Endothelial cell of umbilical vein (primary cell): ENCODE results near the gene EEF1AKMT3. TPM values are rescaled to one million over a fixed set of nuclear protein-coding genes. Genes with fewer than 3 reads are reported as not detected.

Source experiments
- BruUV-seq: library from RNA; stranded (reverse); fragments of 400-500 nt; replicated peaks from 2 replicates; lab custom pipeline; 2021; lab: Mats Ljungman, UMichigan
- CTCF ChIA-PET: fragments of 300-600, 350-600 bp; sonication (Branson Sonifier 250); formaldehyde crosslinking; loops from one replicate; lab custom pipeline; 2021; ENCODE audit warnings: antibody characterized with exemption, inconsistent platforms; lab: Charles Lee
- POLR2A ChIA-PET: fragments of 300-600, 350-600 bp; sonication (Branson Sonifier 250); formaldehyde crosslinking; loops from one replicate; lab custom pipeline; 2021; ENCODE audit warnings: antibody characterized with exemption, inconsistent platforms; lab: Charles Lee
- DNase-seq: peaks from one replicate; pipeline ENCODE4 v3.0.0-alpha.2; 2011; ENCODE audit warnings: low read depth, low spot score
- FAIRE-seq: peaks from 2 replicates; lab custom pipeline; 2011; peaks lifted over from hg19 to GRCh38; lab: Jason Lieb, UNC
- H2AFZ ChIP-seq: 2 replicates; pipeline ENCODE4 v1.6.0; 2012; ENCODE audit warnings: low read depth, low read length, control low read depth, inconsistent platforms
- H3K27ac ChIP-seq: 2 replicates; pipeline ENCODE4 v1.5.1; 2011; ENCODE audit warnings: low read depth, mild to moderate bottlenecking, control low read depth, low read length, moderate library complexity; ENCODE audit not compliant: insufficient read depth
- H3K27me3 ChIP-seq, 2 experiments: 2 replicates each; pipeline versions ENCODE4 v1.6.0 to v1.6.1; 2011; ENCODE audit warnings: low read length in 2 of 2, mixed read lengths in 1 of 2; ENCODE audit not compliant: control insufficient read depth in 2 of 2, insufficient read depth in 2 of 2
- H3K36me3 ChIP-seq, 2 experiments: 2 replicates in 1 of 2; 3 replicates in 1 of 2; pipeline ENCODE4 v1.5.1; 2011; ENCODE audit warnings: low read length in 2 of 2, mild to moderate bottlenecking in 1 of 2, moderate library complexity in 1 of 2; ENCODE audit not compliant: control insufficient read depth in 2 of 2, insufficient read depth in 2 of 2; ENCODE audit errors: extremely low read depth in 1 of 2
- H3K4me1 ChIP-seq: 3 replicates; pipeline ENCODE4 v1.5.1; 2011; ENCODE audit warnings: mild to moderate bottlenecking, low read length; ENCODE audit not compliant: control insufficient read depth, insufficient read depth; ENCODE audit errors: extremely low read depth
- H3K4me2 ChIP-seq: 2 replicates; pipeline ENCODE4 v1.6.1; 2011; ENCODE audit warnings: low read length, control low read depth, mixed read lengths; ENCODE audit not compliant: insufficient read depth
- H3K4me3 ChIP-seq, 3 experiments: fragments of 200-600 bp in 1 of 3; sonication (generic), shearing (Covaris generic) in 1 of 3; replicated peaks in 1 of 3; 2 replicates each; pipeline ENCODE4 v1.5.1; 2011 to 2016; ENCODE audit warnings: control low read depth in 3 of 3, low read length in 3 of 3, mild to moderate bottlenecking in 2 of 3, inconsistent platforms in 1 of 3, low read depth in 1 of 3, moderate library complexity in 1 of 3; ENCODE audit not compliant: insufficient read depth in 1 of 3
- H3K79me2 ChIP-seq: 2 replicates; pipeline ENCODE4 v1.6.0; 2012; ENCODE audit warnings: low read length, inconsistent platforms; ENCODE audit not compliant: control insufficient read depth, insufficient read depth
- H3K9ac ChIP-seq: replicated peaks from 2 replicates; pipeline ENCODE3; 2011; ENCODE audit warnings: low read length, control low read depth; ENCODE audit not compliant: insufficient read depth; ENCODE audit errors: extremely low read depth
- H3K9me1 ChIP-seq: replicated peaks from 3 replicates; pipeline ENCODE4 v1.6.0; 2011; ENCODE audit warnings: mild to moderate bottlenecking, low read length; ENCODE audit not compliant: control insufficient read depth, insufficient read depth; ENCODE audit errors: extremely low read depth
- H3K9me3 ChIP-seq: replicated peaks from 2 replicates; pipeline ENCODE4 v1.5.1; 2012; ENCODE audit warnings: low read length, inconsistent platforms; ENCODE audit not compliant: control insufficient read depth, insufficient read depth
- H4K20me1 ChIP-seq: replicated peaks from 2 replicates; pipeline ENCODE3; 2011; ENCODE audit warnings: mild to moderate bottlenecking, low read length; ENCODE audit not compliant: control insufficient read depth, insufficient read depth; ENCODE audit errors: extremely low read depth
- EZH2 ChIP-seq: IDR thresholded peaks from 2 replicates; pipeline ENCODE4 v1.6.1; 2012; ENCODE audit warnings: borderline replicate concordance, low read depth, mild to moderate bottlenecking, moderate library complexity, low read length, inconsistent platforms; ENCODE audit not compliant: severe bottlenecking
- FOS ChIP-seq: IDR thresholded peaks from 2 replicates; pipeline ENCODE4 v1.6.1; 2011; ENCODE audit warnings: mild to moderate bottlenecking, low read length, moderate library complexity, borderline replicate concordance; ENCODE audit not compliant: insufficient read depth
- GATA2 ChIP-seq: IDR thresholded peaks from 2 replicates; pipeline ENCODE4 v1.7.0; 2011; ENCODE audit warnings: low read depth, mild to moderate bottlenecking, moderate library complexity, mixed read lengths, low read length; ENCODE audit not compliant: insufficient read length, insufficient read depth
- JUN ChIP-seq: IDR thresholded peaks from 2 replicates; pipeline ENCODE4 v1.6.1; 2011; ENCODE audit warnings: borderline replicate concordance, low read depth; ENCODE audit not compliant: insufficient read length, insufficient read depth
- MAX ChIP-seq: IDR thresholded peaks from 2 replicates; pipeline ENCODE4 v1.6.1; 2011; ENCODE audit not compliant: insufficient read depth, insufficient read length
- MYC ChIP-seq: IDR thresholded peaks from one replicate; pipeline ENCODE4 v1.6.1; 2011; ENCODE audit warnings: mild to moderate bottlenecking, low read depth, low read length
- POLR2A ChIP-seq: IDR thresholded peaks from 2 replicates; pipeline ENCODE4 v1.6.1; 2012; ENCODE audit warnings: low read depth, mild to moderate bottlenecking, control low read depth, low read length
- POLR2AphosphoS5 ChIP-seq: IDR thresholded peaks from 2 replicates; pipeline ENCODE4 v1.6.1; 2012; ENCODE audit warnings: low read depth, mild to moderate bottlenecking, control low read depth, low read length, moderate library complexity; ENCODE audit not compliant: insufficient read depth
- dilution Hi-C: fragments of 300-500 bp; cut with MboI; formaldehyde crosslinking; loops from one replicate; pipeline ENCODE4 v1.15.0; 2019; ENCODE audit warnings: low sequenced_read_pairs; ENCODE audit not compliant: extremely low pct_ligation_motif_present
- intact Hi-C: fragments of 100-400 bp; cut with micrococcal nuclease; formaldehyde crosslinking; loops from one replicate; pipeline ENCODE4 v1.10.0; 2022
- polyA plus RNA-seq, 4 experiments: library from polyadenylated mRNA; depleted of rRNA in 3 of 4; stranded (reverse) in 3 of 4; unstranded in 1 of 4; fragments of >200 nt; gene quantifications; 2 replicates each; pipeline versions ENCODE4 v1.2.1 to v1.2.3, GENCODE V29; 2011 to 2012; ENCODE audit warnings: missing spikeins in 1 of 4
- total RNA-seq: library from RNA; stranded (reverse); gene quantifications from 2 replicates; pipeline ENCODE4 v1.2.3, GENCODE V29; 2021
- TF ChIP-seq, protein P1 (sequence below), 2 donors: IDR thresholded peaks; 1 replicate in 1 of 2; 2 replicates in 1 of 2; pipeline ENCODE4 v1.5.1; 2011; ENCODE audit warnings: low read length in 2 of 2, mild to moderate bottlenecking in 2 of 2, moderate library complexity in 2 of 2, control low read depth in 1 of 2, inconsistent platforms in 1 of 2, low read depth in 1 of 2; ENCODE audit not compliant: insufficient read depth in 1 of 2; ENCODE audit errors: extremely low read depth in 1 of 2

EEF1AKMT3 gene
- total and polyA plus RNA-seq, 2 donors (not counting 3 experiments of a cell fraction or from before 2014, with no cell fraction given): 7.9 to 8.8 TPM

DNA sequence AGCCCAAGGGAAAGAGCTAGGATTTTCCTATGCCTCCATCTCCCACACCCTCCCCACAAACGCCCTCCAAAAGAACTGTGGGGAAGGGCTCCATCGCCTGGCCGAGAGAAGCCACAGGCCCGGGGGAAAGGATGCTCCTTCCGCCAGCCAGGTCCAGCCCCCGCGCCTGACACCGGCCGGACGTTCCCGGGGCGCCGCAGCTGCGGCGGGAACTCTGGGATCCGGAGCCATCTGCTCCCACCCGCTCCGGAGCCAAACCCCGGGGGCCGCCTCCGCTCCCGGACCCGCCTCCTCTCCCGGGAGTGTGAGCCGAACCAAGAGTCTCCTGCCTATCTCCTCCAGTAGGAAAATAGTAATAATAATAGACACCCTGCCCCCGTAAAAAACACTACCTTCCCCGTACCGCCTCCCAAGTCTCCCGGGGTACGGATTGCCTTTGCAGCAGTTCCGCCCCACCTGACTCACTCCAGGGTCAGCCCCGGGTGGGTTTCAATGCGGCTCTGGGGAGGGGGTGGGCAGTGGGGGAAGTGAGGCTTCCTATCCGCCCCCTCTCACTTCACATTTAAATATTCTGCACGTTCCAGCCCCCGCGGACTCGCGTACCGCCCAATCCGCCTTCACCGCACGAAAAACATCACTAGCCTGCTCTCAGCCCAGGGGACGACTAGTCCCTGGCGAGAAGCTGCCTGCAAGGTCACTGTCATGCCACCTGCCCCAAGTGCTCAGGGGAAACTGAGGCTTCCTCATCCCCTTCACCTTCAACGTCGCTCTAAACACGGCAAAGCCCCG lies 36.3 kb upstream of the EEF1AKMT3 start:
- H3K27ac ChIP-seq: no peak overlapping the region
- ChIA-PET POLR2A (no interaction called here), CTCF (interaction anchor here (1.0 to 6.1 kb wide), 6 partner anchors 8 to 153 kb away, joined by 4 to 48 read pairs (median 7); partner anchors contain the start of gene TSPAN31)
- no peak overlapping the region for H3K4me3 ChIP-seq
- no peak overlapping the region for H3K4me2 ChIP-seq
- H3K9me1 ChIP-seq: no peaks in the 10 kb centered on the region
- peaks cover 80 to 84% of the 10 kb centered on the region in 2 experiments for H3K27me3 ChIP-seq
- FAIRE-seq: peak; percentile 48
- intact Hi-C loops (no loop called here), dilution Hi-C loops (no loop called here)
- TF ChIP-seq POLR2AphosphoS5: no peak
- no peak for TF ChIP-seq MYC
- no peak for TF ChIP-seq GATA2
- TF ChIP-seq EZH2: peak; percentile 58
- H3K4me1 ChIP-seq: peaks cover 4% of the 10 kb centered on the region
- H4K20me1 ChIP-seq: no peaks in the 10 kb centered on the region
- no peak overlapping the region for H3K9ac ChIP-seq
- no peaks in the 10 kb centered on the region for H3K9me3 ChIP-seq
- DNase-seq: no peak
- H3K36me3 ChIP-seq: no peaks in the 10 kb centered on the region
- no TSS peak for BruUV-seq
- no peak overlapping the region for H2AFZ ChIP-seq
- H3K79me2 ChIP-seq: no peaks in the 10 kb centered on the region

GRCh38 chr12:57736741-57737466 lies 35.5 kb upstream of the EEF1AKMT3 start:
- no peaks in the 10 kb centered on the region for H4K20me1 ChIP-seq
- no peaks in the 10 kb centered on the region for H3K9me1 ChIP-seq
- TF ChIP-seq POLR2A (no peak), POLR2AphosphoS5 (no peak), GATA2 (no peak), EZH2 (no peak), MAX (no peak), MYC (no peak), FOS (no peak), JUN (no peak)
- TF ChIP-seq, protein P1, sequence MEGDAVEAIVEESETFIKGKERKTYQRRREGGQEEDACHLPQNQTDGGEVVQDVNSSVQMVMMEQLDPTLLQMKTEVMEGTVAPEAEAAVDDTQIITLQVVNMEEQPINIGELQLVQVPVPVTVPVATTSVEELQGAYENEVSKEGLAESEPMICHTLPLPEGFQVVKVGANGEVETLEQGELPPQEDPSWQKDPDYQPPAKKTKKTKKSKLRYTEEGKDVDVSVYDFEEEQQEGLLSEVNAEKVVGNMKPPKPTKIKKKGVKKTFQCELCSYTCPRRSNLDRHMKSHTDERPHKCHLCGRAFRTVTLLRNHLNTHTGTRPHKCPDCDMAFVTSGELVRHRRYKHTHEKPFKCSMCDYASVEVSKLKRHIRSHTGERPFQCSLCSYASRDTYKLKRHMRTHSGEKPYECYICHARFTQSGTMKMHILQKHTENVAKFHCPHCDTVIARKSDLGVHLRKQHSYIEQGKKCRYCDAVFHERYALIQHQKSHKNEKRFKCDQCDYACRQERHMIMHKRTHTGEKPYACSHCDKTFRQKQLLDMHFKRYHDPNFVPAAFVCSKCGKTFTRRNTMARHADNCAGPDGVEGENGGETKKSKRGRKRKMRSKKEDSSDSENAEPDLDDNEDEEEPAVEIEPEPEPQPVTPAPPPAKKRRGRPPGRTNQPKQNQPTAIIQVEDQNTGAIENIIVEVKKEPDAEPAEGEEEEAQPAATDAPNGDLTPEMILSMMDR (IDR thresholded peaks at IDR 0.05; ENCODE audit: extremely low read depth in 1 of 2, insufficient read depth in 1 of 2, low read depth in 1 of 2, low read length in 2 of 2): no peak
- H3K4me3 ChIP-seq: no peak overlapping the region
- no peak overlapping the region for H3K4me2 ChIP-seq
- ChIA-PET POLR2A (no interaction called here), CTCF (interaction anchor here (1.0 to 6.1 kb wide), 4 partner anchors 11 to 154 kb away, joined by 4 to 48 read pairs (median 7); no protein-coding TSS in a partner anchor)
- FAIRE-seq: no peak
- BruUV-seq: no TSS peak
- H3K36me3 ChIP-seq: no peaks in the 10 kb centered on the region
- dilution Hi-C loops (no loop called here), intact Hi-C loops (loop anchor here (1.0 kb wide), 1 partner anchor 154 kb away; no protein-coding TSS in a partner anchor)
- peaks cover 75 to 77% of the 10 kb centered on the region in 2 experiments for H3K27me3 ChIP-seq
- DNase-seq: no peak
- no peaks in the 10 kb centered on the region for H3K79me2 ChIP-seq
- H3K27ac ChIP-seq: no peak overlapping the region
- no peaks in the 10 kb centered on the region for H3K9me3 ChIP-seq
- peaks cover 5% of the 10 kb centered on the region for H3K4me1 ChIP-seq
- no peak overlapping the region for H2AFZ ChIP-seq
- H3K9ac ChIP-seq: no peak overlapping the region
